NT2/D1 (cell line): ENCODE data around the gene MIGA2.
"Not testable (repeated sequence)": the region's sequence is repeated elsewhere in the genome, so short reads cannot be mapped to it uniquely, and the experiment has no call there.

Experiments used
- DNase-seq: peaks from one replicate; pipeline ENCODE4 v3.0.0-alpha.2; 2011; ENCODE audit warnings: low read depth, low spot score
- H3K27me3 ChIP-seq: 2 replicates; pipeline ENCODE4 v1.6.0; 2011; ENCODE audit warnings: mild to moderate bottlenecking; ENCODE audit not compliant: insufficient read length, insufficient read depth
- H3K36me3 ChIP-seq: 2 replicates; pipeline ENCODE4 v1.6.1; 2011; ENCODE audit warnings: mild to moderate bottlenecking, low read length, mixed read lengths; ENCODE audit not compliant: insufficient read depth, insufficient read length
- H3K4me1 ChIP-seq: 2 replicates; pipeline ENCODE4 v1.5.1; 2011; ENCODE audit not compliant: insufficient read depth, insufficient read length
- H3K4me3 ChIP-seq: 2 replicates; pipeline ENCODE4 v1.5.1; 2011; ENCODE audit warnings: low read depth; ENCODE audit not compliant: insufficient read length
- H3K9ac ChIP-seq: 2 replicates; pipeline ENCODE4 v1.6.0; 2011; ENCODE audit warnings: low read depth; ENCODE audit not compliant: insufficient read length
- H3K9me3 ChIP-seq: 2 replicates; pipeline ENCODE4 v1.5.1; 2011; ENCODE audit warnings: mild to moderate bottlenecking, low read length; ENCODE audit not compliant: insufficient read depth
- SUZ12 ChIP-seq: IDR thresholded peaks from 2 replicates; pipeline ENCODE4 v1.6.1; 2011; ENCODE audit not compliant: insufficient read length, insufficient read depth; ENCODE audit errors: extremely low read depth
- YY1 ChIP-seq: IDR thresholded peaks from 2 replicates; pipeline ENCODE4 v1.6.1; 2011; ENCODE audit not compliant: insufficient read length, insufficient read depth
- ZNF274 ChIP-seq: IDR thresholded peaks from 2 replicates; pipeline ENCODE4 v1.6.1; 2011; ENCODE audit warnings: mild to moderate bottlenecking, low read depth, low read length

The MIGA2 gene

GRCh38 chr9:129110740-129111527 is 74.5 kb downstream of the MIGA2 start, which contains the start of the genes CRAT and PTPA:
CRAT (minus strand) TSS chr9:129110793; CDS start chr9:129110509, 284 bp downstream.
PTPA (plus strand) TSS chr9:129111415; CDS start chr9:129111601, 186 bp downstream.
- no peak for TF ChIP-seq SUZ12
- peak; percentile 89 for TF ChIP-seq YY1
- H3K27me3 ChIP-seq = peaks cover 23% of the 10 kb centered on the region
- H3K4me3 ChIP-seq = peak within 1 kb of the TSS; percentile 80
- DNase-seq = peak; percentile 93
- peak within 1 kb of the TSS; percentile 98 for H3K9ac ChIP-seq
- peaks cover 6% of the 10 kb centered on the region for H3K4me1 ChIP-seq
- no peaks in the 10 kb centered on the region for H3K9me3 ChIP-seq
- H3K36me3 ChIP-seq = peaks cover 6% of the 10 kb centered on the region

GRCh38 chr9:129111528-129112151 is 75.2 kb downstream of the MIGA2 start:
- H3K27me3 ChIP-seq = peaks cover 23% of the 10 kb centered on the region
- no peaks in the 10 kb centered on the region for H3K9me3 ChIP-seq
- DNase-seq = no peak
- H3K4me3 ChIP-seq = peak overlapping the region; percentile 62
- TF ChIP-seq SUZ12 (no peak), ZNF274 (no peak), YY1 (no peak)
- peaks cover 3% of the 10 kb centered on the region for H3K36me3 ChIP-seq
- H3K4me1 ChIP-seq = peaks cover 3% of the 10 kb centered on the region
- H3K9ac ChIP-seq = peak overlapping the region; percentile 98

GRCh38 chr9:129112526-129112925 is 76.1 kb downstream of the MIGA2 start:
- peaks cover 23% of the 10 kb centered on the region for H3K27me3 ChIP-seq
- H3K4me3 ChIP-seq = peak overlapping the region; percentile 62
- DNase-seq, H3K9me3 ChIP-seq, H3K36me3 ChIP-seq, H3K4me1 ChIP-seq: not testable (repeated sequence)
- H3K9ac ChIP-seq = peak overlapping the region; percentile 98

- H3K36me3 ChIP-seq = peaks cover 1% of the 10 kb centered on the region
- TF ChIP-seq ZNF274 (no peak), SUZ12 (no peak), YY1 (no peak)
- no peak for DNase-seq
- no peak overlapping the region for H3K4me3 ChIP-seq
- no peaks in the 10 kb centered on the region for H3K9me3 ChIP-seq
- H3K27me3 ChIP-seq = peaks cover 16% of the 10 kb centered on the region
- no peak overlapping the region for H3K9ac ChIP-seq
- H3K4me1 ChIP-seq = peaks cover 2% of the 10 kb centered on the region
Observed at GRCh38 chr9:129113645-129114304, 77.3 kb downstream of the MIGA2 start.

GRCh38 chr9:129118799-129119198 is 82.4 kb downstream of the MIGA2 start:
- no peaks in the 10 kb centered on the region for H3K27me3 ChIP-seq
- H3K9ac ChIP-seq = no peak overlapping the region
- no peak for DNase-seq
- H3K36me3 ChIP-seq = peaks cover 37% of the 10 kb centered on the region
- TF ChIP-seq ZNF274 (no peak), SUZ12 (no peak)
- H3K4me3 ChIP-seq = no peak overlapping the region
- H3K4me1 ChIP-seq = peaks cover 2% of the 10 kb centered on the region
- H3K9me3 ChIP-seq = no peaks in the 10 kb centered on the region

- Histone ChIP-seq H3K9ac (no peak overlapping the region), H3K9me3 (no peaks in the 10 kb centered on the region), H3K27me3 (no peaks in the 10 kb centered on the region), H3K36me3 (peaks cover 54% of the 10 kb centered on the region), H3K4me1 (peaks cover 8% of the 10 kb centered on the region), H3K4me3 (no peak overlapping the region)
- DNase-seq = no peak
- no peak for TF ChIP-seq SUZ12
- TF ChIP-seq YY1 = no peak
- TF ChIP-seq ZNF274 = no peak
Observed at GRCh38 chr9:129121483-129121882, 85.1 kb downstream of the MIGA2 start.
